ENCODE results near the gene CDH4. TPM values are rescaled to one million over a fixed set of nuclear protein-coding genes. Genes with fewer than 3 reads are reported as not detected.

CDH4 gene
- total and polyA plus RNA-seq, 2 of the 8 experiments (the other 6 are each of a cell fraction or from before 2014, with no cell fraction given) = 4.3 to 7.9 TPM

- H2AK5ac ChIP-seq (ENCODE audit: low read depth, low read length) = no peak overlapping the region
- FAIRE-seq = no peak
- POLR2A ChIA-PET (ENCODE audit: partially characterized antibody) = interaction anchor here (0.5 kb wide), 1 partner anchor 14 kb away, joined by 3 read pairs; no protein-coding TSS in a partner anchor
These were observed 260.4 kb downstream of the CDH4 start for GRCh38 chr20:61512475-61512874.

More at GRCh38 chr20:61512475-61512874, 260.4 kb downstream of the CDH4 start:
- no peak overlapping the region for H3K9ac ChIP-seq (replicated peaks in 1 of 4; ENCODE audit: extremely low read depth in 1 of 4, low read depth in 3 of 4, low read length in 3 of 4)
- H3K79me2 ChIP-seq (ENCODE audit: control insufficient read depth in 1 of 2, insufficient read depth in 2 of 2, low read length in 2 of 2) = no peaks in the 10 kb centered on the region
- no peak overlapping the region for H3K4ac ChIP-seq (replicated peaks; ENCODE audit: insufficient read length, low read depth, low read length)
- H2BK15ac ChIP-seq (ENCODE audit: low read length) = no peak overlapping the region
- no peak overlapping the region for H3K4me3 ChIP-seq (ENCODE audit: extremely low read depth in 1 of 4, insufficient read depth in 2 of 4, low read depth in 3 of 4, low read length in 4 of 4)
- no peaks in the 10 kb centered on the region for H3K36me3 ChIP-seq (ENCODE audit: control insufficient read depth in 2 of 4, insufficient read depth in 4 of 4, low read length in 3 of 4)
- peaks cover 0 to 29% (median 11%) of the 10 kb centered on the region in 4 experiments; a peak in 6 of 7 replicates for H3K4me1 ChIP-seq (replicated peaks in 1 of 4; ENCODE audit: control insufficient read depth in 3 of 4, insufficient read depth in 4 of 4, low read length in 3 of 4)
- H2BK20ac ChIP-seq (ENCODE audit: low read length) = no peak overlapping the region
- H2BK5ac ChIP-seq (ENCODE audit: low read depth, low read length) = no peak overlapping the region
- H3K23me2 ChIP-seq (ENCODE audit: low read depth, low read length) = no peaks in the 10 kb centered on the region; the same call in 1 of the 2 replicates
- no peak overlapping the region for H3K18ac ChIP-seq (ENCODE audit: extremely low read depth, low read length)
- CTCF ChIA-PET (ENCODE audit: partially characterized antibody) = interaction anchor here (1.0 to 2.4 kb wide), 3 partner anchors 8 to 41 kb away, joined by 3 to 8 read pairs (median 4); no protein-coding TSS in a partner anchor
- H3K9me3 ChIP-seq (ENCODE audit: insufficient read depth in 2 of 2, low read depth in 1 of 2, low read length in 1 of 2) = no peaks in the 10 kb centered on the region
- H3K14ac ChIP-seq (ENCODE audit: insufficient read length) = no peak overlapping the region
- H4K91ac ChIP-seq (replicated peaks; ENCODE audit: insufficient read length, low read length) = no peak overlapping the region
- no peak overlapping the region for H2AFZ ChIP-seq (ENCODE audit: low read length)
- no peak overlapping the region for H3K56ac ChIP-seq (replicated peaks; ENCODE audit: insufficient read length, low read depth, low read length)
- no peak overlapping the region for H3K27ac ChIP-seq (ENCODE audit: low read depth, low read length)
- H2BK12ac ChIP-seq (ENCODE audit: low read depth, low read length) = no peak overlapping the region
- H3K4me2 ChIP-seq (ENCODE audit: insufficient read depth in 1 of 2, low read depth in 2 of 2, low read length in 2 of 2) = no peak overlapping the region
- H3K79me1 ChIP-seq (ENCODE audit: low read depth, low read length) = no peaks in the 10 kb centered on the region
- 92% methylated on average over 11 of the region's 11 CpGs; no CpG with 5 or more reads in 1 of the 2 experiments for WGBS, 2 experiments (ENCODE audit: extremely low coverage in 1 of 2, insufficient coverage in 1 of 2, insufficient read length in 1 of 2, insufficient replicate concordance in 2 of 2, low coverage in 1 of 2, low lambda C conversion rate in 2 of 2, missing lambda C conversion rate in 1 of 2)
- peaks cover 0 to 8% (median 1%) of the 10 kb centered on the region in 4 experiments; a peak in 4 of 7 replicates for H3K27me3 ChIP-seq (replicated peaks in 1 of 4; ENCODE audit: control insufficient read depth in 3 of 4, extremely low read depth in 1 of 4, insufficient read depth in 3 of 4, low read length in 3 of 4)
- DNase-seq (ENCODE audit: low read depth in 1 of 2, low spot score in 2 of 2) = no peak
- H4K20me1 ChIP-seq (replicated peaks in 1 of 2; ENCODE audit: control insufficient read depth in 1 of 2, insufficient read depth in 2 of 2, low read length in 2 of 2) = no peaks in the 10 kb centered on the region
- H4K8ac ChIP-seq (ENCODE audit: extremely low read depth, insufficient read depth, low read length) = no peak overlapping the region
- no peak for TF ChIP-seq PHF8 (conservative IDR thresholded peaks at IDR 0.05; ENCODE audit: low read depth, low read length)
- TF ChIP-seq KDM1A (IDR thresholded peaks at IDR 0.05; ENCODE audit: borderline replicate concordance, low read length) = no peak
- no peak for TF ChIP-seq POU5F1 (IDR thresholded peaks at IDR 0.05; ENCODE audit: low read depth, low read length)
- TF ChIP-seq EZH2 (IDR thresholded peaks at IDR 0.05; ENCODE audit: low read depth, low read length, severe bottlenecking) = no peak
- TF ChIP-seq MAX (IDR thresholded peaks at IDR 0.05) = no peak
- TF ChIP-seq FOSL1 (IDR thresholded peaks at IDR 0.05; ENCODE audit: insufficient read depth, low read depth, low read length) = no peak
- no peak for TF ChIP-seq CBX5 (IDR thresholded peaks at IDR 0.05; ENCODE audit: low read depth, low read length)
- no peak for TF ChIP-seq E2F6 (IDR thresholded peaks at IDR 0.05)
- no peak for TF ChIP-seq POLR2AphosphoS5 (IDR thresholded peaks at IDR 0.05; ENCODE audit: low read depth, low read length)
- TF ChIP-seq ZNF274 (IDR thresholded peaks at IDR 0.05; ENCODE audit: borderline replicate concordance, extremely low read depth, low read length) = no peak
- no peak for TF ChIP-seq CEBPB (IDR thresholded peaks at IDR 0.05; ENCODE audit: low read depth, low read length)
- no peak for TF ChIP-seq KDM5A (IDR thresholded peaks at IDR 0.05; ENCODE audit: low read length)
- TF ChIP-seq CHD2 (IDR thresholded peaks at IDR 0.05; ENCODE audit: low read length) = no peak
- TF ChIP-seq CHD1 (IDR thresholded peaks at IDR 0.05; ENCODE audit: low read depth, low read length) = no peak
- no peak overlapping the region for H4K5ac ChIP-seq (ENCODE audit: insufficient read length, low read depth, low read length)
- H3K23ac ChIP-seq (ENCODE audit: insufficient read length) = no peak overlapping the region
- H2BK120ac ChIP-seq (replicated peaks; ENCODE audit: low read depth, low read length) = no peak overlapping the region

Measured in H1 (cell line).